OCI-LY7 (cell line): Measurements from ENCODE around the gene OR5D14.

Source experiments
- EZH2phosphoT487 ChIP-seq: fragments of 200-600 bp; sonication (generic); IDR thresholded peaks from 2 replicates; pipeline ENCODE4 v1.6.1; 2018; ENCODE audit warnings: low read depth, borderline replicate concordance, mild to moderate bottlenecking, mixed run types, antibody characterized with exemption, low read length, moderate library complexity, mixed read lengths
- TF ChIP-seq, protein P1 (sequence below): fragments of 200-600 bp; sonication (generic); conservative IDR thresholded peaks from 2 replicates; pipeline ENCODE4 v1.5.1; 2014; ENCODE audit warnings: mild to moderate bottlenecking, antibody characterized with exemption, low read length, moderate library complexity, mixed read lengths

DNA sequence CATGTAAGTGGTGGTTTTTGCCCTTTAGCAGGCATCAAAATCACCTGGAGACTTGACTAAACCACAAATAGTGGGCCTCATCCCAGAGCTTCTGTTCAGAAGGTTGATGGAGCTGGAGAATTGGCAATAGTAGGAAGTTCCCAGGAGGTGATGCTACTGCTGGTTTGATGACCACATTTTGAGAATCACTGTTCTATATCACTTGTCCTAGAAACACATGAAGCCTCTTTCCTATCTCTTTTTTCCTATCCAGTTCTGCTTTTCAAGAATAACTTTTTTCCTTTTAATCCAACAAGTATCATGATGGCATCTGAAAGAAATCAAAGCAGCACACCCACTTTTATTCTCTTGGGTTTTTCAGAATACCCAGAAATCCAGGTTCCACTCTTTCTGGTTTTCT lies 22.2 kb upstream of the OR5D14 start, which contains the start of gene OR5D13:
- TF ChIP-seq, protein P1, sequence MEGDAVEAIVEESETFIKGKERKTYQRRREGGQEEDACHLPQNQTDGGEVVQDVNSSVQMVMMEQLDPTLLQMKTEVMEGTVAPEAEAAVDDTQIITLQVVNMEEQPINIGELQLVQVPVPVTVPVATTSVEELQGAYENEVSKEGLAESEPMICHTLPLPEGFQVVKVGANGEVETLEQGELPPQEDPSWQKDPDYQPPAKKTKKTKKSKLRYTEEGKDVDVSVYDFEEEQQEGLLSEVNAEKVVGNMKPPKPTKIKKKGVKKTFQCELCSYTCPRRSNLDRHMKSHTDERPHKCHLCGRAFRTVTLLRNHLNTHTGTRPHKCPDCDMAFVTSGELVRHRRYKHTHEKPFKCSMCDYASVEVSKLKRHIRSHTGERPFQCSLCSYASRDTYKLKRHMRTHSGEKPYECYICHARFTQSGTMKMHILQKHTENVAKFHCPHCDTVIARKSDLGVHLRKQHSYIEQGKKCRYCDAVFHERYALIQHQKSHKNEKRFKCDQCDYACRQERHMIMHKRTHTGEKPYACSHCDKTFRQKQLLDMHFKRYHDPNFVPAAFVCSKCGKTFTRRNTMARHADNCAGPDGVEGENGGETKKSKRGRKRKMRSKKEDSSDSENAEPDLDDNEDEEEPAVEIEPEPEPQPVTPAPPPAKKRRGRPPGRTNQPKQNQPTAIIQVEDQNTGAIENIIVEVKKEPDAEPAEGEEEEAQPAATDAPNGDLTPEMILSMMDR = no peak
- no peak for TF ChIP-seq EZH2phosphoT487
